Gastrocnemius medialis (tissue), 4 donors: ENCODE measurements around the gene APEX1.

Experiments
- POLR2A ChIP-seq, 2 donors: fragments of 450-650 bp; IDR thresholded peaks; one replicate each; pipeline ENCODE4 v1.6.1; 2017; ENCODE audit warnings: antibody characterized with exemption in 2 of 2, mild to moderate bottlenecking in 2 of 2, moderate library complexity in 2 of 2
- TF ChIP-seq, protein P1 (sequence below), 5 experiments: fragments of 450-650 bp in 3 of 5; fragments of 200-600 bp in 2 of 5; sonication (generic) in 2 of 5; IDR thresholded peaks in 4 of 5; conservative IDR thresholded peaks in 1 of 5; 1 replicate in 4 of 5; 2 replicates in 1 of 5; pipeline ENCODE4 v1.5.1; 2016 to 2019; ENCODE audit warnings: antibody characterized with exemption in 5 of 5, mild to moderate bottlenecking in 3 of 5, moderate library complexity in 3 of 5

DNA sequence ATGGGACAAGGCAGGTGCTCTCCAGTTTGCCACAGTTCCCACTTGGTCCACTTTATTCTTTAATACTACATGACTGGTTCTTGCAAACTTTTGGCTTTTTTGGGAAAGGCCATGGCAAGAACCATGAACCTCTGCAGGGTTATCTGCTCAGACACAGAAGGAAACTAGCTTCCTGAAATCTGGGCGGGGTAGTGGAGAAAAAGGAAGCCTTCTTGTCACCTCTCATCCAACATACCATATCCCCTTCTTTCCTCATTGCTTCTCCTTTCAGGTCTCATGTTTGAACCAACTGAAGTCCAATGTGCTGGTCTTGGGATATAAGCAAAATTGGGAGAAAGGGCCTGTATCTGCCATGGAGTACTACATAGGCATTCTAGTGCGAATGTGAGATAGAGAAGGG is 13.6 kb upstream of the APEX1 start:
- TF ChIP-seq POLR2A (IDR thresholded peaks at IDR 0.05): no peak
- TF ChIP-seq, protein P1, sequence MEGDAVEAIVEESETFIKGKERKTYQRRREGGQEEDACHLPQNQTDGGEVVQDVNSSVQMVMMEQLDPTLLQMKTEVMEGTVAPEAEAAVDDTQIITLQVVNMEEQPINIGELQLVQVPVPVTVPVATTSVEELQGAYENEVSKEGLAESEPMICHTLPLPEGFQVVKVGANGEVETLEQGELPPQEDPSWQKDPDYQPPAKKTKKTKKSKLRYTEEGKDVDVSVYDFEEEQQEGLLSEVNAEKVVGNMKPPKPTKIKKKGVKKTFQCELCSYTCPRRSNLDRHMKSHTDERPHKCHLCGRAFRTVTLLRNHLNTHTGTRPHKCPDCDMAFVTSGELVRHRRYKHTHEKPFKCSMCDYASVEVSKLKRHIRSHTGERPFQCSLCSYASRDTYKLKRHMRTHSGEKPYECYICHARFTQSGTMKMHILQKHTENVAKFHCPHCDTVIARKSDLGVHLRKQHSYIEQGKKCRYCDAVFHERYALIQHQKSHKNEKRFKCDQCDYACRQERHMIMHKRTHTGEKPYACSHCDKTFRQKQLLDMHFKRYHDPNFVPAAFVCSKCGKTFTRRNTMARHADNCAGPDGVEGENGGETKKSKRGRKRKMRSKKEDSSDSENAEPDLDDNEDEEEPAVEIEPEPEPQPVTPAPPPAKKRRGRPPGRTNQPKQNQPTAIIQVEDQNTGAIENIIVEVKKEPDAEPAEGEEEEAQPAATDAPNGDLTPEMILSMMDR (IDR thresholded peaks at IDR 0.05 in 4 of 5, conservative IDR thresholded peaks at IDR 0.05 in 1 of 5): no peak
